WERI-Rb-1 (cell line): ENCODE data around the gene SETD3.

Experiments
- DNase-seq: peaks from one replicate; pipeline ENCODE4 v3.0.0-alpha.2; 2020
- H3K27ac ChIP-seq: fragments of 250-450 bp; sonication (Bioruptor Pico); 2 replicates; pipeline ENCODE4 v1.5.1; 2020; ENCODE audit warnings: mild to moderate bottlenecking, moderate library complexity
- H3K27me3 ChIP-seq: fragments of 250-450 bp; sonication (Bioruptor Pico); 2 replicates; pipeline ENCODE4 v1.5.1; 2021; ENCODE audit warnings: mild to moderate bottlenecking, low read depth, moderate library complexity; ENCODE audit not compliant: insufficient read depth, severe bottlenecking
- H3K36me3 ChIP-seq: fragments of 250-450 bp; sonication (Bioruptor Pico); 2 replicates; pipeline ENCODE4 v1.5.1; 2020; ENCODE audit warnings: mild to moderate bottlenecking, moderate library complexity
- H3K4me3 ChIP-seq: 2 replicates; pipeline ENCODE4 v1.5.1; 2011; ENCODE audit warnings: low read depth, mild to moderate bottlenecking, control low read depth, low read length
- H3K9me3 ChIP-seq: fragments of 250-450 bp; sonication (Bioruptor Pico); 2 replicates; pipeline ENCODE4 v1.5.1; 2021; ENCODE audit warnings: mild to moderate bottlenecking, moderate library complexity; ENCODE audit not compliant: severe bottlenecking
- CTCF ChIP-seq: IDR thresholded peaks from 2 replicates; pipeline ENCODE4 v1.5.1; 2011; ENCODE audit warnings: low read depth, mild to moderate bottlenecking, control low read depth, inconsistent platforms, low read length

SETD3 gene

GRCh38 chr14:99413172-99413571 is 67.5 kb downstream of the SETD3 start:
- TF ChIP-seq CTCF, result no peak
- no peaks in the 10 kb centered on the region; the same call in 1 of the 2 replicates for H3K36me3 ChIP-seq
- no peaks in the 10 kb centered on the region for H3K9me3 ChIP-seq
- no peak for DNase-seq
- H3K4me3 ChIP-seq, result peak overlapping the region; percentile 25
- H3K27ac ChIP-seq, result no peak overlapping the region
- H3K27me3 ChIP-seq, result no peaks in the 10 kb centered on the region

- no peak for DNase-seq
- TF ChIP-seq CTCF, result no peak
- Histone ChIP-seq H3K4me3 (no peak overlapping the region), H3K27ac (no peak overlapping the region), H3K9me3 (no peaks in the 10 kb centered on the region), H3K27me3 (no peaks in the 10 kb centered on the region), H3K36me3 (no peaks in the 10 kb centered on the region; the same call in 1 of the 2 replicates)
Measured at GRCh38 chr14:99412117-99413061, 68.3 kb downstream of the SETD3 start.

GRCh38 chr14:99410019-99410418 is 70.6 kb downstream of the SETD3 start:
- no peak overlapping the region for H3K4me3 ChIP-seq
- H3K36me3 ChIP-seq, result peaks cover 4% of the 10 kb centered on the region
- H3K27ac ChIP-seq, result no peak overlapping the region
- H3K9me3 ChIP-seq, result no peaks in the 10 kb centered on the region
- H3K27me3 ChIP-seq, result no peaks in the 10 kb centered on the region
- TF ChIP-seq CTCF, result no peak
- no peak for DNase-seq

- peaks cover 13% of the 10 kb centered on the region for H3K36me3 ChIP-seq
- no peaks in the 10 kb centered on the region for H3K27me3 ChIP-seq
- TF ChIP-seq CTCF, result no peak
- DNase-seq, result no peak
- H3K9me3 ChIP-seq, result no peaks in the 10 kb centered on the region
- H3K27ac ChIP-seq, result no peak overlapping the region
- no peak overlapping the region for H3K4me3 ChIP-seq
Measured at GRCh38 chr14:99408971-99409289, 71.7 kb downstream of the SETD3 start.

- no peak for DNase-seq
- Histone ChIP-seq H3K4me3 (no peak overlapping the region), H3K27ac (no peak overlapping the region), H3K36me3 (peaks cover 13% of the 10 kb centered on the region), H3K27me3 (no peaks in the 10 kb centered on the region), H3K9me3 (no peaks in the 10 kb centered on the region)
- no peak for TF ChIP-seq CTCF
Measured at GRCh38 chr14:99408286-99408970, 72.2 kb downstream of the SETD3 start.
